H9 (cell line): ENCODE measurements around the gene ETFRF1. TPM values are rescaled to one million over a fixed set of nuclear protein-coding genes. Genes with fewer than 3 reads are reported as not detected.

Experiments
- DNase-seq: peaks from one replicate; pipeline ENCODE4 v3.0.0-alpha.2; 2017
- H2AFZ ChIP-seq: one replicate; pipeline ENCODE4 v1.6.1; 2013; ENCODE audit warnings: mild to moderate bottlenecking, low read length, control low read depth, moderate library complexity
- H2AK5ac ChIP-seq: 2 replicates; pipeline ENCODE4 v1.6.1; 2013; ENCODE audit warnings: low read length, control low read depth, mixed read lengths; ENCODE audit not compliant: insufficient read length
- H2BK120ac ChIP-seq: one replicate; pipeline ENCODE4 v1.6.1; 2013; ENCODE audit warnings: low read depth, mild to moderate bottlenecking, low read length, control low read depth, inconsistent platforms; ENCODE audit not compliant: poor library complexity, severe bottlenecking
- H2BK12ac ChIP-seq: 2 replicates; pipeline ENCODE4 v1.6.1; 2013; ENCODE audit warnings: low read length, control low read depth, mixed read lengths, low read depth; ENCODE audit not compliant: insufficient read length
- H2BK15ac ChIP-seq: 2 replicates; pipeline ENCODE4 v1.6.1; 2013; ENCODE audit warnings: low read depth, low read length, control low read depth
- H2BK20ac ChIP-seq: one replicate; pipeline ENCODE4 v1.6.1; 2013; ENCODE audit warnings: low read depth, mild to moderate bottlenecking, low read length, control low read depth, inconsistent platforms; ENCODE audit not compliant: poor library complexity, severe bottlenecking
- H2BK5ac ChIP-seq: 2 replicates; pipeline ENCODE4 v1.6.1; 2013; ENCODE audit warnings: low read length, control low read depth, mixed read lengths; ENCODE audit not compliant: insufficient read length
- H3K14ac ChIP-seq: 2 replicates; pipeline ENCODE4 v1.6.1; 2013; ENCODE audit warnings: low read length, control low read depth; ENCODE audit not compliant: insufficient read depth
- H3K18ac ChIP-seq: 2 replicates; pipeline ENCODE4 v1.6.1; 2013; ENCODE audit warnings: low read depth, mild to moderate bottlenecking, mixed read lengths, low read length, control low read depth; ENCODE audit not compliant: insufficient read length
- H3K23ac ChIP-seq: 2 replicates; pipeline ENCODE4 v1.6.1; 2013; ENCODE audit warnings: low read length, control low read depth, mixed read lengths, low read depth; ENCODE audit not compliant: insufficient read length
- H3K23me2 ChIP-seq: 2 replicates; pipeline ENCODE4 v1.6.1; 2013; ENCODE audit warnings: low read depth, mild to moderate bottlenecking, mixed read lengths, low read length, control low read depth; ENCODE audit not compliant: insufficient read length, poor library complexity, severe bottlenecking
- H3K27ac ChIP-seq: 2 replicates; pipeline ENCODE4 v1.5.1; 2013; ENCODE audit warnings: low read length, control low read depth, mixed read lengths, low read depth; ENCODE audit not compliant: insufficient read length
- H3K27me3 ChIP-seq: 2 replicates; pipeline ENCODE4 v1.6.1; 2013; ENCODE audit warnings: low read length, control low read depth, inconsistent platforms; ENCODE audit not compliant: insufficient read depth
- H3K4ac ChIP-seq: 2 replicates; pipeline ENCODE4 v1.6.1; 2013; ENCODE audit warnings: low read depth, mild to moderate bottlenecking, control low read depth, inconsistent platforms, low read length, moderate library complexity
- H3K4me1 ChIP-seq: 2 replicates; pipeline ENCODE4 v1.6.1; 2013; ENCODE audit warnings: low read length, control low read depth, inconsistent platforms; ENCODE audit not compliant: insufficient read depth
- H3K4me2 ChIP-seq: 2 replicates; pipeline ENCODE4 v1.6.1; 2013; ENCODE audit warnings: low read length, control low read depth, mixed read lengths; ENCODE audit not compliant: insufficient read length, insufficient read depth
- H3K56ac ChIP-seq: 2 replicates; pipeline ENCODE4 v1.6.1; 2013; ENCODE audit warnings: low read depth, mild to moderate bottlenecking, mixed read lengths, low read length, control low read depth; ENCODE audit not compliant: insufficient read length
- H3K79me1 ChIP-seq: 2 replicates; pipeline ENCODE4 v1.6.1; 2013; ENCODE audit warnings: low read depth, mild to moderate bottlenecking, moderate library complexity, low read length, control low read depth, inconsistent platforms; ENCODE audit not compliant: insufficient read depth, poor library complexity, severe bottlenecking
- H3K79me2 ChIP-seq: 2 replicates; pipeline ENCODE4 v1.6.1; 2013; ENCODE audit warnings: low read length, control low read depth, inconsistent platforms; ENCODE audit not compliant: insufficient read depth
- H3K9ac ChIP-seq: 2 replicates; pipeline ENCODE4 v1.6.1; 2013; ENCODE audit warnings: low read length, control low read depth, mixed read lengths; ENCODE audit not compliant: insufficient read length; ENCODE audit errors: extremely low read depth
- H3K9me3 ChIP-seq: one replicate; pipeline ENCODE4 v1.6.1; 2013; ENCODE audit warnings: low read depth, low read length, inconsistent platforms; ENCODE audit not compliant: control insufficient read depth
- H3T11ph ChIP-seq: one replicate; pipeline ENCODE4 v1.6.1; 2013; ENCODE audit warnings: mild to moderate bottlenecking, low read length, control low read depth, inconsistent platforms
- H4K20me1 ChIP-seq: one replicate; pipeline ENCODE4 v1.6.1; 2013; ENCODE audit not compliant: control insufficient read depth, insufficient read length, insufficient read depth
- H4K5ac ChIP-seq: 2 replicates; pipeline ENCODE4 v1.6.1; 2013; ENCODE audit warnings: low read depth, mild to moderate bottlenecking, mixed read lengths, low read length, control low read depth; ENCODE audit not compliant: insufficient read length
- H4K8ac ChIP-seq: replicated peaks from 2 replicates; pipeline ENCODE4 v1.6.1; 2013; ENCODE audit warnings: low read length, control low read depth, mixed read lengths, low read depth; ENCODE audit not compliant: insufficient read length
- H4K91ac ChIP-seq: 2 replicates; pipeline ENCODE4 v1.6.1; 2013; ENCODE audit warnings: low read depth, mild to moderate bottlenecking, moderate library complexity, mixed read lengths, low read length, control low read depth; ENCODE audit not compliant: insufficient read length
- H3K27ac Mint-ChIP-seq, 3 experiments: 2 replicates in 2 of 3; 3 replicates in 1 of 3; pipeline ENCODE4 v1.8.0; 2020 to 2021; ENCODE audit warnings: mixed read lengths in 3 of 3, mild to moderate bottlenecking in 1 of 3, moderate library complexity in 1 of 3
- H3K27me3 Mint-ChIP-seq: 2 replicates; pipeline ENCODE4 v1.8.0; 2021; ENCODE audit warnings: low read depth, mild to moderate bottlenecking, moderate library complexity, mixed read lengths
- H3K36me3 Mint-ChIP-seq, 3 experiments: 2 replicates in 2 of 3; 3 replicates in 1 of 3; pipeline ENCODE4 v1.8.0; 2020 to 2021; ENCODE audit warnings: low read depth in 3 of 3, mixed read lengths in 3 of 3; ENCODE audit not compliant: insufficient read depth in 1 of 3
- H3K4me1 Mint-ChIP-seq, 2 experiments: 2 replicates each; pipeline ENCODE4 v1.8.0; 2020; ENCODE audit warnings: mixed read lengths in 2 of 2
- H3K4me3 Mint-ChIP-seq, 2 experiments: 2 replicates in 1 of 2; 3 replicates in 1 of 2; pipeline ENCODE4 v1.8.0; 2020 to 2021; ENCODE audit warnings: mild to moderate bottlenecking in 2 of 2, mixed read lengths in 2 of 2, moderate library complexity in 1 of 2
- H3K9me3 Mint-ChIP-seq, 2 experiments: 2 replicates in 1 of 2; 3 replicates in 1 of 2; pipeline ENCODE4 v1.8.0; 2020; ENCODE audit warnings: mild to moderate bottlenecking in 2 of 2, mixed read lengths in 2 of 2, moderate library complexity in 1 of 2
- WGBS: extraction: QIAGEN DNeasy Blood & Tissue Kit; methylation state at CpG from one replicate; pipeline ENCODE4 v1.1.7; 2013; ENCODE audit warnings: missing lambda C conversion rate, low lambda C conversion rate, mixed read lengths; ENCODE audit not compliant: insufficient read length; ENCODE audit errors: extremely low coverage; 5-methylcytosine and 5-hydroxymethylcytosine counted together
- total RNA-seq: library from RNA; stranded (reverse); gene quantifications from 2 replicates; pipeline ENCODE4 v1.2.1, GENCODE V29; 2021
- TF ChIP-seq, protein P1 (sequence below): fragments of 200-600 bp; sonication (generic); conservative IDR thresholded peaks from 3 replicates; pipeline ENCODE4 v1.8.0; 2021; ENCODE audit warnings: antibody characterized with exemption, mild to moderate bottlenecking

ETFRF1 gene
- total RNA-seq, 1 experiment from 2014 or later, result 7.6 TPM

- Histone ChIP-seq H3K27me3 (no peaks in the 10 kb centered on the region), H2BK15ac (no peak overlapping the region), H3K18ac (no peak overlapping the region), H4K5ac (no peak overlapping the region), H3K27ac (no peak overlapping the region), H3K9ac (no peak overlapping the region), H3K4ac (no peak overlapping the region), H3K4me1 (no peaks in the 10 kb centered on the region), H3K56ac (no peak overlapping the region), H3K14ac (no peak overlapping the region), H2AFZ (no peak overlapping the region), H2BK20ac (no peak overlapping the region), H3K23me2 (no peaks in the 10 kb centered on the region), H2BK5ac (no peak overlapping the region), H2BK120ac (no peak overlapping the region), H2BK12ac (no peak overlapping the region), H4K8ac (no peak overlapping the region), H3T11ph (no peak overlapping the region), H3K23ac (no peak overlapping the region), H3K9me3 (no peaks in the 10 kb centered on the region), H4K91ac (no peak overlapping the region), H3K79me2 (no peaks in the 10 kb centered on the region), H3K4me2 (no peak overlapping the region), H3K79me1 (no peaks in the 10 kb centered on the region), H2AK5ac (no peak overlapping the region), H4K20me1 (no peaks in the 10 kb centered on the region)
- Mint-ChIP-seq H3K36me3 (peaks cover 3 to 20% (median 13%) of the 10 kb centered on the region in 3 experiments; a peak in 5 of 7 replicates), H3K4me3 (no peak overlapping the region), H3K27ac (no peak overlapping the region; a peak in 1 of 7 replicates), H3K4me1 (peaks cover 0 to 2% of the 10 kb centered on the region in 2 experiments; a peak in 1 of 4 replicates), H3K27me3 (no peaks in the 10 kb centered on the region), H3K9me3 (no peaks in the 10 kb centered on the region)
- no peak for DNase-seq
- WGBS, result no CpG with 5 or more reads among the region's 6 CpGs
- TF ChIP-seq, protein P1, sequence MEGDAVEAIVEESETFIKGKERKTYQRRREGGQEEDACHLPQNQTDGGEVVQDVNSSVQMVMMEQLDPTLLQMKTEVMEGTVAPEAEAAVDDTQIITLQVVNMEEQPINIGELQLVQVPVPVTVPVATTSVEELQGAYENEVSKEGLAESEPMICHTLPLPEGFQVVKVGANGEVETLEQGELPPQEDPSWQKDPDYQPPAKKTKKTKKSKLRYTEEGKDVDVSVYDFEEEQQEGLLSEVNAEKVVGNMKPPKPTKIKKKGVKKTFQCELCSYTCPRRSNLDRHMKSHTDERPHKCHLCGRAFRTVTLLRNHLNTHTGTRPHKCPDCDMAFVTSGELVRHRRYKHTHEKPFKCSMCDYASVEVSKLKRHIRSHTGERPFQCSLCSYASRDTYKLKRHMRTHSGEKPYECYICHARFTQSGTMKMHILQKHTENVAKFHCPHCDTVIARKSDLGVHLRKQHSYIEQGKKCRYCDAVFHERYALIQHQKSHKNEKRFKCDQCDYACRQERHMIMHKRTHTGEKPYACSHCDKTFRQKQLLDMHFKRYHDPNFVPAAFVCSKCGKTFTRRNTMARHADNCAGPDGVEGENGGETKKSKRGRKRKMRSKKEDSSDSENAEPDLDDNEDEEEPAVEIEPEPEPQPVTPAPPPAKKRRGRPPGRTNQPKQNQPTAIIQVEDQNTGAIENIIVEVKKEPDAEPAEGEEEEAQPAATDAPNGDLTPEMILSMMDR, result no peak
Measured at GRCh38 chr12:25207411-25207810, 12.4 kb downstream of the ETFRF1 start.
